A549 (cell line): Measurements from ENCODE around the gene HTR3C. TPM values are rescaled to one million over a fixed set of nuclear protein-coding genes. Genes with fewer than 3 reads are reported as not detected.
"Not testable (repeated sequence)": the region's sequence is repeated elsewhere in the genome, so short reads cannot be mapped to it uniquely, and the experiment has no call there.

Source experiments
- ATAC-seq, 2 experiments: fragments of 200-7000 bp in 1 of 2; fragments of >200 bp in 1 of 2; cut with Nextera tagmentation in 1 of 2; cut with Tn5 transposase in 1 of 2; 3 replicates each; pipeline versions ENCODE4 v1.8.0 to v1.9.1; 2018 to 2020; ENCODE audit warnings: mild to moderate bottlenecking in 1 of 2, moderate library complexity in 1 of 2
- CTCF ChIA-PET: fragments of 300-600 bp; sonication (Branson Sonifier 250); formaldehyde crosslinking; extraction: SDS; loops from one replicate; lab custom pipeline; 2021; ENCODE audit warnings: antibody characterized with exemption, inconsistent platforms; lab: Yijun Ruan, JAX
- POLR2A ChIA-PET: fragments of 350-600 bp; formaldehyde crosslinking; extraction: SDS; loops from one replicate; lab custom pipeline; 2021; ENCODE audit warnings: antibody characterized with exemption, inconsistent platforms; lab: Yijun Ruan, JAX
- DNase-seq, 2 experiments: peaks; one replicate each; pipeline versions ENCODE4 v3.0.0 to v3.0.0-alpha.2; 2011 to 2016; ENCODE audit warnings: low read depth in 1 of 2, low spot score in 1 of 2
- FAIRE-seq: peaks from 2 replicates; lab custom pipeline; 2011; peaks lifted over from hg19 to GRCh38; lab: Jason Lieb, UNC
- H3K27ac ChIP-seq, 2 experiments: fragments of >200 bp; sonication (Bioruptor Twin); formaldehyde crosslinking; 3 replicates each; pipeline ENCODE4 v1.5.1; 2016 to 2017
- H3K4me1 ChIP-seq: fragments of >200 bp; sonication (Bioruptor Twin); formaldehyde crosslinking; 3 replicates; pipeline ENCODE4 v1.6.1; 2016
- H3K4me2 ChIP-seq: fragments of >200 bp; sonication (Bioruptor Twin); formaldehyde crosslinking; 3 replicates; pipeline ENCODE4 v1.6.1; 2016
- H3K4me3 ChIP-seq: fragments of >200 bp; sonication (Bioruptor Twin); formaldehyde crosslinking; 3 replicates; pipeline ENCODE4 v1.5.1; 2016
- H3K9me3 ChIP-seq: fragments of >200 bp; sonication (Bioruptor Twin); formaldehyde crosslinking; 3 replicates; pipeline ENCODE4 v1.6.1; 2016
- BHLHE40 ChIP-seq: IDR thresholded peaks from 2 replicates; pipeline ENCODE4 v1.6.1; 2012; ENCODE audit warnings: low read depth, low read length, inconsistent platforms
- CBX2 ChIP-seq: fragments of 200-600 bp; sonication (generic); IDR thresholded peaks from 2 replicates; pipeline ENCODE4 v1.6.1; 2016; ENCODE audit warnings: low read depth, mild to moderate bottlenecking, borderline replicate concordance
- EHF ChIP-seq: fragments of 250-450 bp; sonication (Bioruptor Pico); IDR thresholded peaks from 2 replicates; pipeline ENCODE4 v1.5.0; 2020; ENCODE audit warnings: mild to moderate bottlenecking
- EHMT2 ChIP-seq: fragments of 200-600 bp; sonication (generic); IDR thresholded peaks from 2 replicates; pipeline ENCODE4 v1.6.1; 2016; ENCODE audit warnings: antibody characterized with exemption, low read depth, mild to moderate bottlenecking, moderate library complexity
- EP300 ChIP-seq, 2 experiments: fragments of >200 bp; sonication (Bioruptor Twin); formaldehyde crosslinking; IDR thresholded peaks; 2 replicates in 1 of 2; 3 replicates in 1 of 2; pipeline ENCODE4 v1.6.1; 2016 to 2017
- HOXB5 ChIP-seq: fragments of 250-450 bp; sonication (Bioruptor Pico); IDR thresholded peaks from 2 replicates; pipeline ENCODE4 v1.5.0; 2020; ENCODE audit warnings: mild to moderate bottlenecking, moderate library complexity
- MAZ ChIP-seq: fragments of 150-350 bp; IDR thresholded peaks from 2 replicates; pipeline ENCODE4 v1.6.1; 2014; ENCODE audit warnings: antibody characterized with exemption, low read depth, low read length, borderline replicate concordance
- NR3C1 ChIP-seq: fragments of >200 bp; sonication (Bioruptor Twin); formaldehyde crosslinking; IDR thresholded peaks from 3 replicates; pipeline ENCODE4 v1.6.1; 2017
- PBX3 ChIP-seq: IDR thresholded peaks from 2 replicates; pipeline ENCODE4 v1.6.1; 2012
- POLR2AphosphoS2 ChIP-seq: conservative IDR thresholded peaks from 2 replicates; pipeline ENCODE4 v1.6.1; 2012; ENCODE audit warnings: low read length, improper control_type of control experiment, inconsistent platforms
- RAD21 ChIP-seq, 2 experiments: fragments of >200 bp in 1 of 2; sonication (Bioruptor Twin) in 1 of 2; formaldehyde crosslinking in 1 of 2; IDR thresholded peaks in 1 of 2; conservative IDR thresholded peaks in 1 of 2; 2 replicates in 1 of 2; 3 replicates in 1 of 2; pipeline ENCODE4 v1.6.1; 2012 to 2018; ENCODE audit warnings: inconsistent platforms in 1 of 2
- RARB ChIP-seq: fragments of 250-450 bp; sonication (Bioruptor Pico); IDR thresholded peaks from 2 replicates; pipeline ENCODE4 v1.8.0; 2021; ENCODE audit warnings: mild to moderate bottlenecking, moderate library complexity
- RCOR1 ChIP-seq: fragments of 150-350 bp; IDR thresholded peaks from 2 replicates; pipeline ENCODE4 v1.6.1; 2014; ENCODE audit warnings: antibody characterized with exemption, low read length, low read depth
- RFX5 ChIP-seq: fragments of 450-650 bp; IDR thresholded peaks from 2 replicates; pipeline ENCODE4 v1.7.1; 2014; ENCODE audit warnings: antibody characterized with exemption, mild to moderate bottlenecking, moderate library complexity
- SMC3 ChIP-seq: fragments of >200 bp; sonication (Bioruptor Twin); formaldehyde crosslinking; IDR thresholded peaks from 3 replicates; pipeline ENCODE4 v1.6.1; 2018; ENCODE audit warnings: inconsistent platforms
- SREBF2 ChIP-seq: fragments of 450-650 bp; IDR thresholded peaks from 2 replicates; pipeline ENCODE4 v1.6.1; 2014; ENCODE audit warnings: mild to moderate bottlenecking, moderate library complexity
- TP53 ChIP-seq: fragments of 250-450 bp; sonication (Bioruptor Pico); IDR thresholded peaks from 2 replicates; pipeline ENCODE4 v1.5.0; 2021; ENCODE audit warnings: mild to moderate bottlenecking, moderate library complexity
- ZSCAN20 ChIP-seq: fragments of 250-450 bp; sonication (Bioruptor Pico); IDR thresholded peaks from 2 replicates; pipeline ENCODE4 v1.8.0; 2022; ENCODE audit warnings: mild to moderate bottlenecking, moderate library complexity
- WGBS: methylation state at CpG from one replicate; pipeline ENCODE4 v1.1.6; 2017; ENCODE audit errors: missing lambda C conversion rate; 5-methylcytosine and 5-hydroxymethylcytosine counted together
- polyA plus RNA-seq, 4 experiments: library from polyadenylated mRNA; depleted of rRNA in 3 of 4; stranded (reverse); fragments of >200 nt; fragmentation: RNase III in 1 of 4; extraction: RNeasy Plus Mini Kit Qiagen cat#74134 plus additional on column Dnase treatment in 1 of 4; gene quantifications; 2 replicates in 3 of 4; 3 replicates in 1 of 4; pipeline ENCODE4 v1.2.3, GENCODE V29; 2011 to 2017
- TF ChIP-seq, protein P1 (sequence below): fragments of >200 bp; sonication (Bioruptor Twin); formaldehyde crosslinking; IDR thresholded peaks from 2 replicates; pipeline ENCODE4 v1.6.1; 2016
- TF ChIP-seq, protein P2 (sequence below): fragments of 250-450 bp; sonication (Bioruptor Pico); IDR thresholded peaks from 2 replicates; pipeline ENCODE4 v1.5.0; 2021; ENCODE audit warnings: mild to moderate bottlenecking, moderate library complexity, borderline replicate concordance
- TF ChIP-seq, protein P3 (sequence below): IDR thresholded peaks from 2 replicates; pipeline ENCODE4 v1.6.1; 2012; ENCODE audit warnings: low read depth, borderline replicate concordance
- TF ChIP-seq, protein P4 (sequence below): fragments of >200 bp; sonication (Bioruptor Twin); formaldehyde crosslinking; IDR thresholded peaks from 3 replicates; pipeline ENCODE4 v1.6.1; 2016

Gene HTR3C
- polyA plus RNA-seq, 2 of the 4 experiments (the other 2 are of a cell fraction): not detected

GRCh38 chr3:184017672-184018423, 35.0 kb upstream of the HTR3C start, which contains the start of gene ABCC5 (continued):
- TF ChIP-seq, protein P1, sequence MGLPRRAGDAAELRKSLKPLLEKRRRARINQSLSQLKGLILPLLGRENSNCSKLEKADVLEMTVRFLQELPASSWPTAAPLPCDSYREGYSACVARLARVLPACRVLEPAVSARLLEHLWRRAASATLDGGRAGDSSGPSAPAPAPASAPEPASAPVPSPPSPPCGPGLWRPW: no peak
- TF ChIP-seq HOXB5 (CRISPR knock-in tag): no peak
- TF ChIP-seq, all 56 proteins: peak for 8

DNA sequence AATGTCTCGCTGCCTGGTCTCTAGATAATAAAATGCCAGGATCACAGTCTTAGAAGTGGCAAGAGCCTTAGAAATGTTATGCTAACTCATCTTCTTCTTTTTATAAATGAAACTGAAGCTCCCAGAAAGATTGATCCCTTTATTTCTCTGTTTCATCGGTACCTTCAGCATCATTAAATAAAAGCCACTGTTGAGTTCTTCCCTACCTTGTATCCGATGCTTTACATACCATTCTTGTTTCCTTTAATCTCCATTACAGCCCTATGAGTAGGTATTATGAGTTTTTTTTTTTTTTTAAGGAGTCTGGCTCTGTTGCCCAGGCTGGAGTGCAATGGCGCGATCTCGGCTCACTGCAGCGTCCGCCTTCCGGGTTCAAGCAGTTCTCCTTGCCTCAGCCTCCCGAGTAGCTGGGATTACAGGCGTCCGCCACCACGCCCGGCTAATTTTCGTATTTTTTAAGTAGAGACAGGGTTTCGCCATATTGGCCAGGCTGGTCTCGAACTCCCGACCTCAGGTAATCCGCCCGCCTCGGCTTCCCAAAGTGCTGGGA, 34.3 kb upstream of the HTR3C start:
- Histone ChIP-seq H3K4me2 (peak overlapping the region; percentile 74), H3K9me3 (no peaks in the 10 kb centered on the region), H3K4me1 (peaks cover 9% of the 10 kb centered on the region; the same call in 2 of the 3 replicates), H3K4me3 (peak overlapping the region; percentile 93)
- ATAC-seq (no peak), FAIRE-seq (no peak)
- ChIA-PET CTCF (interaction anchor here (0.8 to 1.7 kb wide), 26 partner anchors 11 to 249 kb away, joined by 3 to 25 read pairs (median 4); partner anchors contain the start of gene PARL), POLR2A (interaction anchor here (0.6 to 1.0 kb wide), 2 partner anchors 24 to 92 kb away, joined by 6 read pairs; no protein-coding TSS in a partner anchor)
- WGBS: 91% methylated on average over 21 of the region's 21 CpGs
- TF ChIP-seq EHMT2: no peak
- no peak for TF ChIP-seq RFX5
- no peak for TF ChIP-seq BHLHE40
- no peak for TF ChIP-seq RARB (CRISPR knock-in tag)
- TF ChIP-seq, protein P2, sequence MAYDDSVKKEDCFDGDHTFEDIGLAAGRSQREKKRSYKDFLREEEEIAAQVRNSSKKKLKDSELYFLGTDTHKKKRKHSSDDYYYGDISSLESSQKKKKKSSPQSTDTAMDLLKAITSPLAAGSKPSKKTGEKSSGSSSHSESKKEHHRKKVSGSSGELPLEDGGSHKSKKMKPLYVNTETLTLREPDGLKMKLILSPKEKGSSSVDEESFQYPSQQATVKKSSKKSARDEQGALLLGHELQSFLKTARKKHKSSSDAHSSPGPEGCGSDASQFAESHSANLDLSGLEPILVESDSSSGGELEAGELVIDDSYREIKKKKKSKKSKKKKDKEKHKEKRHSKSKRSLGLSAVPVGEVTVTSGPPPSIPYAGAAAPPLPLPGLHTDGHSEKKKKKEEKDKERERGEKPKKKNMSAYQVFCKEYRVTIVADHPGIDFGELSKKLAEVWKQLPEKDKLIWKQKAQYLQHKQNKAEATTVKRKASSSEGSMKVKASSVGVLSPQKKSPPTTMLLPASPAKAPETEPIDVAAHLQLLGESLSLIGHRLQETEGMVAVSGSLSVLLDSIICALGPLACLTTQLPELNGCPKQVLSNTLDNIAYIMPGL (CRISPR knock-in tag): no peak
- TF ChIP-seq, all 56 proteins: peak for 0
- no peak for DNase-seq
- H3K27ac ChIP-seq: peak overlapping the region; percentile 89 to 98

GRCh38 chr3:184022323-184022722, 30.5 kb upstream of the HTR3C start:
- no peak for DNase-seq
- CTCF ChIA-PET: interaction anchor here (1.0 to 1.2 kb wide), 2 partner anchors 127 to 218 kb away, joined by 3 to 4 read pairs; no protein-coding TSS in a partner anchor
- no peak overlapping the region for H3K27ac ChIP-seq
- H3K4me1 ChIP-seq: no peaks in the 10 kb centered on the region
- H3K4me3 ChIP-seq: no peak overlapping the region
- no peak for FAIRE-seq
- ATAC-seq: no peak
- 83% methylated on average over 7 of the region's 7 CpGs for WGBS
- H3K4me2 ChIP-seq: no peak overlapping the region
- TF ChIP-seq, protein P3, sequence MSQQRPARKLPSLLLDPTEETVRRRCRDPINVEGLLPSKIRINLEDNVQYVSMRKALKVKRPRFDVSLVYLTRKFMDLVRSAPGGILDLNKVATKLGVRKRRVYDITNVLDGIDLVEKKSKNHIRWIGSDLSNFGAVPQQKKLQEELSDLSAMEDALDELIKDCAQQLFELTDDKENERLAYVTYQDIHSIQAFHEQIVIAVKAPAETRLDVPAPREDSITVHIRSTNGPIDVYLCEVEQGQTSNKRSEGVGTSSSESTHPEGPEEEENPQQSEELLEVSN: no peak
- no peak for TF ChIP-seq MAZ
- no peak for TF ChIP-seq TP53 (CRISPR knock-in tag)
- no peak for TF ChIP-seq RCOR1
- no peak for TF ChIP-seq EHF (CRISPR knock-in tag)
- no peak for TF ChIP-seq NR3C1
- TF ChIP-seq ZSCAN20 (CRISPR knock-in tag): no peak
- TF ChIP-seq PBX3: no peak
- TF ChIP-seq, protein P1: no peak
- TF ChIP-seq SMC3: no peak
- TF ChIP-seq, protein P4, sequence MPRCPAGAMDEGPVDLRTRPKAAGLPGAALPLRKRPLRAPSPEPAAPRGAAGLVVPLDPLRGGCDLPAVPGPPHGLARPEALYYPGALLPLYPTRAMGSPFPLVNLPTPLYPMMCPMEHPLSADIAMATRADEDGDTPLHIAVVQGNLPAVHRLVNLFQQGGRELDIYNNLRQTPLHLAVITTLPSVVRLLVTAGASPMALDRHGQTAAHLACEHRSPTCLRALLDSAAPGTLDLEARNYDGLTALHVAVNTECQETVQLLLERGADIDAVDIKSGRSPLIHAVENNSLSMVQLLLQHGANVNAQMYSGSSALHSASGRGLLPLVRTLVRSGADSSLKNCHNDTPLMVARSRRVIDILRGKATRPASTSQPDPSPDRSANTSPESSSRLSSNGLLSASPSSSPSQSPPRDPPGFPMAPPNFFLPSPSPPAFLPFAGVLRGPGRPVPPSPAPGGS: no peak
- no peak for TF ChIP-seq POLR2AphosphoS2
- no peak for TF ChIP-seq EP300 (IDR thresholded peaks at IDR 0.05)
- no peak for TF ChIP-seq RAD21 (conservative IDR thresholded peaks at IDR 0.05 in 1 of 2, IDR thresholded peaks at IDR 0.05 in 1 of 2)
- TF ChIP-seq SREBF2: no peak
- no peak for TF ChIP-seq CBX2
- POLR2A ChIA-PET: interaction anchor here (0.6 kb wide), 1 partner anchor 132 kb away, joined by 3 read pairs; no protein-coding TSS in a partner anchor
- H3K9me3 ChIP-seq: no peaks in the 10 kb centered on the region

DNA sequence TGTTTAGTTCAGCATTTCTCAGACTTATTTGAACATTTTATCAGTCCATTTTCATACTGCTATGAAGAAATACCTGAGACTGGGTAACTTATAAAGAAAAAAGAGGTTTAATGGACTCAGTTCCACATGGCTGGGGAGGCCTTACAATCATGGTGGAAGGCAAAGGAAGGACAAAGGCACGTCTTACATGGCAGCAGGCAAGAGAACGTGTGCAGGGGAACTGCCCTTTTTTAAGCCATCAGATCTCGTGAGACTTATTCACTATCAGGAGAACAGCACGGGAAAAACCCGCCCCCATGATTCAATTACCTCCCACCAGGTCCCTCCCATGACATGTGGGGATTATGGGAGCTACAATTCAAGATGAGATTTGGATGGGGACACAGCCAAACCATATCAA, 27.6 kb upstream of the HTR3C start:
- DNase-seq: peak in 1 of 2 experiments; percentile 13
- POLR2A ChIA-PET, H3K27ac ChIP-seq, ATAC-seq, H3K4me3 ChIP-seq, FAIRE-seq, H3K4me2 ChIP-seq, H3K4me1 ChIP-seq, H3K9me3 ChIP-seq, CTCF ChIA-PET: not testable (repeated sequence)
- 32% methylated on average over 5 of the region's 5 CpGs for WGBS
